Measurements from ENCODE around the gene BHMT. TPM values are rescaled to one million over a fixed set of nuclear protein-coding genes. Genes with fewer than 3 reads are reported as not detected.
"Not testable (repeated sequence)": the region's sequence is repeated elsewhere in the genome, so short reads cannot be mapped to it uniquely, and the experiment has no call there.

BHMT gene
- total RNA-seq, 2 experiments from 2014 or later = not detected

DNA sequence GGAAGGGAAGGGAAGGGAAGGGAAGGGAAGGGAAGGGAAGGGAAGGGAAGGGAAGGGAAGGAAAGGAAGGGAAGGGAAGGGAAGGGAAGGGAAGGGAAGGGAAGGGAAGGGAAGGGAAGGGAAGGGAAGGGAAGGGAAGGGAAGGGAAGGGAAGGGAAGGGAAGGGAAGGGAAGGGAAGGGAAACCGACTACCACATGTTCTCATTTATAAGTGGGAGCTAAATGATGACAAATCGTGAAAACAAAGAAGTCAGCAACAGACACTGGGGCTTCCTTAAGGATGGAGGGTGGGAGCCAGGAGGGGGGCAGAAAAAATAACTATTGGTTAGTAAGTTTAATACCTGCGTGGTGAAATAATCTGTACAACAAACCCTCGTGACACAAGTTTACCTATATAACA lies 68.8 kb downstream of the BHMT start:
- H3K9me3 Mint-ChIP-seq (ENCODE audit: low read depth); POLR2A ChIA-PET; H3K27ac Mint-ChIP-seq; ATAC-seq; H3K4me3 Mint-ChIP-seq; intact Hi-C loops (cut with DNase I, micrococcal nuclease); H3K27me3 Mint-ChIP-seq; H3K4me1 Mint-ChIP-seq; H3K36me3 Mint-ChIP-seq (ENCODE audit: low read depth); DNase-seq: not testable (repeated sequence)
- CTCF ChIA-PET = interaction anchor here (0.6 kb wide), 1 partner anchor 292 kb away, joined by 3 read pairs; no protein-coding TSS in a partner anchor

GRCh38 chr5:79181419-79182022 lies 69.9 kb downstream of the BHMT start:
- ChIA-PET CTCF (no interaction called here), POLR2A (no interaction called here)
- intact Hi-C loops (cut with DNase I, micrococcal nuclease) = no loop called here
- DNase-seq (no peak), ATAC-seq (no peak)
- H3K27ac Mint-ChIP-seq = no peak overlapping the region
- H3K9me3 Mint-ChIP-seq (ENCODE audit: low read depth) = no peaks in the 10 kb centered on the region
- no peaks in the 10 kb centered on the region for H3K27me3 Mint-ChIP-seq
- no peak overlapping the region for H3K4me3 Mint-ChIP-seq
- no peaks in the 10 kb centered on the region for H3K36me3 Mint-ChIP-seq (ENCODE audit: low read depth)
- no peaks in the 10 kb centered on the region for H3K4me1 Mint-ChIP-seq

Other genes with a start within 250 kb of the BHMT start
- gene ARSB, start 126.5 kb upstream of the BHMT start, total RNA-seq = 1 to 10 TPM; 7.6 to 8.0 TPM
- gene DMGDH, start 42.1 kb upstream of the BHMT start, total RNA-seq = under 1 TPM; 0.50 to 0.86 TPM
- gene BHMT2, start 42.0 kb upstream of the BHMT start, total RNA-seq = not detected
- gene JMY, start 124.3 kb downstream of the BHMT start, total RNA-seq = 1 to 10 TPM; 7.3 to 7.4 TPM

All from activated CD4-positive, alpha-beta T cell treated with anti-CD3 and anti-CD28 coated beads for 36 hours (primary cell).